A673 (cell line): ENCODE data around the gene TEX53. TPM values are rescaled to one million over a fixed set of nuclear protein-coding genes. Genes with fewer than 3 reads are reported as not detected.
A peak's percentile ranks its signal among the peaks of the same experiment; 100 is the strongest.

Source experiments
- BruUV-seq: library from RNA; stranded (reverse); fragments of 400-500 nt; replicated peaks from 2 replicates; lab custom pipeline; 2021; lab: Mats Ljungman, UMichigan
- CTCF ChIA-PET: fragments of 300-600 bp; sonication (Branson Sonifier 250); formaldehyde crosslinking; loops from one replicate; lab custom pipeline; 2022; ENCODE audit warnings: antibody characterized with exemption; lab: Charles Lee
- POLR2A ChIA-PET: fragments of 300-600 bp; sonication (Branson Sonifier 250); formaldehyde crosslinking; loops from one replicate; lab custom pipeline; 2022; ENCODE audit warnings: antibody characterized with exemption; ENCODE audit not compliant: low non-redundant PET; lab: Charles Lee
- DNase-seq: peaks from one replicate; pipeline ENCODE4 v3.0.0-alpha.2; 2015; ENCODE audit warnings: low spot score
- H3K27ac ChIP-seq: fragments of 200-600 bp; sonication (generic); 2 replicates; pipeline ENCODE4 v1.5.1; 2016; ENCODE audit warnings: mixed run types, low read depth, mild to moderate bottlenecking, mixed read lengths, antibody characterized with exemption, low read length; ENCODE audit not compliant: poor library complexity, severe bottlenecking
- H3K27me3 ChIP-seq: fragments of 200-600 bp; sonication (generic); replicated peaks from 2 replicates; pipeline ENCODE4 v1.6.1; 2017; ENCODE audit warnings: mixed run types, low read depth, mild to moderate bottlenecking, mixed read lengths, antibody characterized with exemption, low read length; ENCODE audit not compliant: insufficient read depth, poor library complexity
- H3K36me3 ChIP-seq: fragments of 200-600 bp; sonication (generic); 2 replicates; pipeline ENCODE4 v1.6.1; 2016; ENCODE audit warnings: mixed run types, mild to moderate bottlenecking, mixed read lengths, antibody characterized with exemption, low read length; ENCODE audit not compliant: insufficient read depth, poor library complexity, severe bottlenecking
- H3K4me1 ChIP-seq: fragments of 200-600 bp; sonication (generic); 2 replicates; pipeline ENCODE4 v1.6.1; 2017; ENCODE audit warnings: mixed run types, mild to moderate bottlenecking, mixed read lengths, antibody characterized with exemption, low read length; ENCODE audit not compliant: insufficient read depth, poor library complexity, severe bottlenecking
- H3K4me3 ChIP-seq: fragments of 200-600 bp; sonication (generic); 2 replicates; pipeline ENCODE4 v1.5.1; 2016; ENCODE audit warnings: low read depth, mixed run types, mild to moderate bottlenecking, mixed read lengths, low read length; ENCODE audit not compliant: poor library complexity, severe bottlenecking
- H3K9me3 ChIP-seq: fragments of 200-600 bp; sonication (generic); 2 replicates; pipeline ENCODE4 v1.6.1; 2016; ENCODE audit warnings: mixed run types, low read depth, mild to moderate bottlenecking, mixed read lengths, antibody characterized with exemption, low read length; ENCODE audit not compliant: poor library complexity, severe bottlenecking
- CTCF ChIP-seq: fragments of 300-800, 200-600 bp; sonication (generic); conservative IDR thresholded peaks from 2 replicates; pipeline ENCODE4 v1.5.1; 2017; ENCODE audit warnings: low read depth, mild to moderate bottlenecking, antibody characterized with exemption, low read length, moderate library complexity, mixed read lengths
- EZH2 ChIP-seq: fragments of 200-600 bp; sonication (generic); IDR thresholded peaks from 2 replicates; pipeline ENCODE4 v1.6.1; 2017; ENCODE audit warnings: borderline replicate concordance, low read depth, mild to moderate bottlenecking, mixed read lengths, antibody characterized with exemption, low read length; ENCODE audit not compliant: poor library complexity, severe bottlenecking
- intact Hi-C: fragments of 100-400 bp; cut with micrococcal nuclease; formaldehyde crosslinking; loops from one replicate; pipeline ENCODE4 v1.10.0; 2022; ENCODE audit not compliant: unreplicated experiment
- total RNA-seq: library from RNA; stranded (reverse); gene quantifications from 2 replicates; pipeline ENCODE4 v1.2.3, GENCODE V29; 2021

The TEX53 gene
- total RNA-seq, 1 experiment from 2014 or later, result not detected

GRCh38 chr9:114678130-114678529 is 20.5 kb upstream of the TEX53 start:
- Histone ChIP-seq H3K4me3 (no peak overlapping the region), H3K9me3 (no peaks in the 10 kb centered on the region), H3K27ac (no peak overlapping the region), H3K4me1 (peaks cover 16% of the 10 kb centered on the region), H3K36me3 (no peaks in the 10 kb centered on the region), H3K27me3 (no peaks in the 10 kb centered on the region)
- TF ChIP-seq CTCF, result no peak
- TF ChIP-seq EZH2, result no peak
- no peak for DNase-seq
- POLR2A ChIA-PET, result interaction anchor here (0.8 kb wide), 1 partner anchor 403 kb away, joined by 6 read pairs; no protein-coding TSS in a partner anchor
- CTCF ChIA-PET, result no interaction called here
- no TSS peak for BruUV-seq
- intact Hi-C loops, result no loop called here

GRCh38 chr9:114677418-114677817 is 19.8 kb upstream of the TEX53 start:
- BruUV-seq, result no TSS peak
- Histone ChIP-seq H3K4me3 (no peak overlapping the region), H3K27me3 (no peaks in the 10 kb centered on the region), H3K36me3 (no peaks in the 10 kb centered on the region), H3K27ac (no peak overlapping the region), H3K9me3 (no peaks in the 10 kb centered on the region), H3K4me1 (peaks cover 16% of the 10 kb centered on the region)
- CTCF ChIA-PET, result interaction anchor here (1.1 to 1.3 kb wide), 3 partner anchors 24 to 272 kb away, joined by 3 to 5 read pairs (median 3); no protein-coding TSS in a partner anchor
- POLR2A ChIA-PET, result interaction anchor here (0.8 kb wide), 1 partner anchor 403 kb away, joined by 6 read pairs; no protein-coding TSS in a partner anchor
- intact Hi-C loops, result no loop called here
- TF ChIP-seq CTCF (no peak), EZH2 (no peak)
- DNase-seq, result peak; percentile 93

- no peaks in the 10 kb centered on the region for H3K9me3 ChIP-seq
- intact Hi-C loops, result no loop called here
- H3K36me3 ChIP-seq, result no peaks in the 10 kb centered on the region
- TF ChIP-seq CTCF (no peak), EZH2 (no peak)
- DNase-seq, result no peak
- CTCF ChIA-PET, result interaction anchor here (1.1 to 1.3 kb wide), 3 partner anchors 24 to 271 kb away, joined by 3 to 5 read pairs (median 3); no protein-coding TSS in a partner anchor
- no peaks in the 10 kb centered on the region for H3K27me3 ChIP-seq
- no peak overlapping the region for H3K27ac ChIP-seq
- peaks cover 15% of the 10 kb centered on the region for H3K4me1 ChIP-seq
- BruUV-seq, result no TSS peak
- POLR2A ChIA-PET, result no interaction called here
- H3K4me3 ChIP-seq, result no peak overlapping the region
Measured at GRCh38 chr9:114676901-114677300, 19.3 kb upstream of the TEX53 start.
